ENCODE results near the gene UBE2R2.

Gene UBE2R2

GRCh38 chr9:33906769-33907168 is 89.8 kb downstream of the UBE2R2 start:
- Histone ChIP-seq H3K4me1 (ENCODE audit: control insufficient read depth, low read depth, low read length) (peaks cover 5% of the 10 kb centered on the region), H3K9me3 (ENCODE audit: control insufficient read depth, low read depth, low read length) (no peaks in the 10 kb centered on the region), H3K27me3 (ENCODE audit: control insufficient read depth, insufficient read depth, low read length) (no peaks in the 10 kb centered on the region), H3K4me3 (ENCODE audit: low read length) (no peak overlapping the region), H3K9ac (ENCODE audit: low read length) (no peak overlapping the region), H3K27ac (ENCODE audit: low read length) (no peak overlapping the region), H3K36me3 (ENCODE audit: control insufficient read depth, low read depth, low read length) (peaks cover 3% of the 10 kb centered on the region)

- Histone ChIP-seq H3K27ac (ENCODE audit: low read length) (no peak overlapping the region), H3K36me3 (ENCODE audit: control insufficient read depth, low read depth, low read length) (no peaks in the 10 kb centered on the region), H3K4me1 (ENCODE audit: control insufficient read depth, low read depth, low read length) (peaks cover 5% of the 10 kb centered on the region), H3K4me3 (ENCODE audit: low read length) (no peak overlapping the region), H3K9ac (ENCODE audit: low read length) (no peak overlapping the region), H3K27me3 (ENCODE audit: control insufficient read depth, insufficient read depth, low read length) (no peaks in the 10 kb centered on the region), H3K9me3 (ENCODE audit: control insufficient read depth, low read depth, low read length) (no peaks in the 10 kb centered on the region)
These were observed 90.4 kb downstream of the UBE2R2 start for GRCh38 chr9:33907347-33907746.

- peaks cover 5% of the 10 kb centered on the region for H3K4me1 ChIP-seq (ENCODE audit: control insufficient read depth, low read depth, low read length)
- peaks cover 2% of the 10 kb centered on the region for H3K36me3 ChIP-seq (ENCODE audit: control insufficient read depth, low read depth, low read length)
- H3K27ac ChIP-seq (ENCODE audit: low read length): no peak overlapping the region
- H3K9me3 ChIP-seq (ENCODE audit: control insufficient read depth, low read depth, low read length): no peaks in the 10 kb centered on the region
- no peak overlapping the region for H3K9ac ChIP-seq (ENCODE audit: low read length)
- H3K4me3 ChIP-seq (ENCODE audit: low read length): no peak overlapping the region
- no peaks in the 10 kb centered on the region for H3K27me3 ChIP-seq (ENCODE audit: control insufficient read depth, insufficient read depth, low read length)
These were observed 91.2 kb downstream of the UBE2R2 start for GRCh38 chr9:33908114-33908513.

GRCh38 chr9:33908749-33909148 is 91.8 kb downstream of the UBE2R2 start:
- no peak overlapping the region for H3K27ac ChIP-seq (ENCODE audit: low read length)
- no peaks in the 10 kb centered on the region for H3K27me3 ChIP-seq (ENCODE audit: control insufficient read depth, insufficient read depth, low read length)
- H3K4me1 ChIP-seq (ENCODE audit: control insufficient read depth, low read depth, low read length): peaks cover 4% of the 10 kb centered on the region
- H3K36me3 ChIP-seq (ENCODE audit: control insufficient read depth, low read depth, low read length): peaks cover 7% of the 10 kb centered on the region
- H3K9me3 ChIP-seq (ENCODE audit: control insufficient read depth, low read depth, low read length): no peaks in the 10 kb centered on the region
- H3K4me3 ChIP-seq (ENCODE audit: low read length): no peak overlapping the region
- H3K9ac ChIP-seq (ENCODE audit: low read length): no peak overlapping the region

- Histone ChIP-seq H3K27ac (ENCODE audit: low read length) (no peak overlapping the region), H3K9ac (ENCODE audit: low read length) (no peak overlapping the region), H3K4me1 (ENCODE audit: control insufficient read depth, low read depth, low read length) (no peaks in the 10 kb centered on the region), H3K9me3 (ENCODE audit: control insufficient read depth, low read depth, low read length) (no peaks in the 10 kb centered on the region), H3K27me3 (ENCODE audit: control insufficient read depth, insufficient read depth, low read length) (no peaks in the 10 kb centered on the region), H3K4me3 (ENCODE audit: low read length) (no peak overlapping the region), H3K36me3 (ENCODE audit: control insufficient read depth, low read depth, low read length) (peaks cover 39% of the 10 kb centered on the region)
These were observed 96.6 kb downstream of the UBE2R2 start for GRCh38 chr9:33913541-33913940.

- H3K4me3 ChIP-seq (ENCODE audit: low read length): no peak overlapping the region
- no peaks in the 10 kb centered on the region for H3K4me1 ChIP-seq (ENCODE audit: control insufficient read depth, low read depth, low read length)
- no peak overlapping the region for H3K27ac ChIP-seq (ENCODE audit: low read length)
- peaks cover 54% of the 10 kb centered on the region for H3K36me3 ChIP-seq (ENCODE audit: control insufficient read depth, low read depth, low read length)
- no peaks in the 10 kb centered on the region for H3K27me3 ChIP-seq (ENCODE audit: control insufficient read depth, insufficient read depth, low read length)
- H3K9ac ChIP-seq (ENCODE audit: low read length): no peak overlapping the region
- no peaks in the 10 kb centered on the region for H3K9me3 ChIP-seq (ENCODE audit: control insufficient read depth, low read depth, low read length)
These were observed 98.1 kb downstream of the UBE2R2 start for GRCh38 chr9:33914887-33915628.

GRCh38 chr9:33917036-33917435 is 100.1 kb downstream of the UBE2R2 start:
- H3K9ac ChIP-seq (ENCODE audit: low read length): no peak overlapping the region
- H3K4me1 ChIP-seq (ENCODE audit: control insufficient read depth, low read depth, low read length): no peaks in the 10 kb centered on the region
- H3K4me3 ChIP-seq (ENCODE audit: low read length): no peak overlapping the region
- H3K9me3 ChIP-seq (ENCODE audit: control insufficient read depth, low read depth, low read length): no peaks in the 10 kb centered on the region
- H3K27me3 ChIP-seq (ENCODE audit: control insufficient read depth, insufficient read depth, low read length): no peaks in the 10 kb centered on the region
- no peak overlapping the region for H3K27ac ChIP-seq (ENCODE audit: low read length)
- H3K36me3 ChIP-seq (ENCODE audit: control insufficient read depth, low read depth, low read length): peaks cover 74% of the 10 kb centered on the region

- Histone ChIP-seq H3K4me3 (ENCODE audit: low read length) (no peak overlapping the region), H3K27ac (ENCODE audit: low read length) (no peak overlapping the region), H3K4me1 (ENCODE audit: control insufficient read depth, low read depth, low read length) (no peaks in the 10 kb centered on the region), H3K9ac (ENCODE audit: low read length) (no peak overlapping the region), H3K27me3 (ENCODE audit: control insufficient read depth, insufficient read depth, low read length) (no peaks in the 10 kb centered on the region), H3K9me3 (ENCODE audit: control insufficient read depth, low read depth, low read length) (no peaks in the 10 kb centered on the region), H3K36me3 (ENCODE audit: control insufficient read depth, low read depth, low read length) (peaks cover 84% of the 10 kb centered on the region)
These were observed 102.4 kb downstream of the UBE2R2 start for GRCh38 chr9:33919276-33919897.

GRCh38 chr9:33921967-33922895 is 105.3 kb downstream of the UBE2R2 start:
- Histone ChIP-seq H3K9me3 (ENCODE audit: control insufficient read depth, low read depth, low read length) (no peaks in the 10 kb centered on the region), H3K27ac (ENCODE audit: low read length) (no peak overlapping the region), H3K9ac (ENCODE audit: low read length) (no peak overlapping the region), H3K4me3 (ENCODE audit: low read length) (no peak overlapping the region), H3K27me3 (ENCODE audit: control insufficient read depth, insufficient read depth, low read length) (no peaks in the 10 kb centered on the region), H3K4me1 (ENCODE audit: control insufficient read depth, low read depth, low read length) (no peaks in the 10 kb centered on the region), H3K36me3 (ENCODE audit: control insufficient read depth, low read depth, low read length) (peaks cover 96% of the 10 kb centered on the region)

GRCh38 chr9:33923079-33923478 is 106.1 kb downstream of the UBE2R2 start:
- Histone ChIP-seq H3K36me3 (ENCODE audit: control insufficient read depth, low read depth, low read length) (peaks cover 96% of the 10 kb centered on the region), H3K9ac (ENCODE audit: low read length) (no peak overlapping the region), H3K9me3 (ENCODE audit: control insufficient read depth, low read depth, low read length) (no peaks in the 10 kb centered on the region), H3K4me3 (ENCODE audit: low read length) (no peak overlapping the region), H3K27me3 (ENCODE audit: control insufficient read depth, insufficient read depth, low read length) (no peaks in the 10 kb centered on the region), H3K27ac (ENCODE audit: low read length) (no peak overlapping the region), H3K4me1 (ENCODE audit: control insufficient read depth, low read depth, low read length) (no peaks in the 10 kb centered on the region)

- no peaks in the 10 kb centered on the region for H3K9me3 ChIP-seq (ENCODE audit: control insufficient read depth, low read depth, low read length)
- peaks cover 96% of the 10 kb centered on the region for H3K36me3 ChIP-seq (ENCODE audit: control insufficient read depth, low read depth, low read length)
These were observed 107.2 kb downstream of the UBE2R2 start for GRCh38 chr9:33923998-33924701.

More at GRCh38 chr9:33923998-33924701, 107.2 kb downstream of the UBE2R2 start:
- Histone ChIP-seq H3K4me1 (ENCODE audit: control insufficient read depth, low read depth, low read length) (no peaks in the 10 kb centered on the region), H3K9ac (ENCODE audit: low read length) (no peak overlapping the region), H3K27me3 (ENCODE audit: control insufficient read depth, insufficient read depth, low read length) (no peaks in the 10 kb centered on the region), H3K27ac (ENCODE audit: low read length) (no peak overlapping the region), H3K4me3 (ENCODE audit: low read length) (no peak overlapping the region)
